ENCODE measurements around the gene BYSL.
A peak's percentile ranks its signal among the peaks of the same experiment; 100 is the strongest.

BYSL gene

GRCh38 chr6:41965429-41966213 lies 44.3 kb downstream of the BYSL start:
- no peak for DNase-seq
- TF ChIP-seq GATA1 (IDR thresholded peaks at IDR 0.05; ENCODE audit: low read depth, low read length) (no peak), POLR2A (IDR thresholded peaks at IDR 0.05; ENCODE audit: low read length) (no peak)

- no peak for DNase-seq
- TF ChIP-seq POLR2A (IDR thresholded peaks at IDR 0.05; ENCODE audit: low read length), result no peak
- no peak for TF ChIP-seq GATA1 (IDR thresholded peaks at IDR 0.05; ENCODE audit: low read depth, low read length)
These were observed 45.1 kb downstream of the BYSL start for GRCh38 chr6:41966214-41966920.

GRCh38 chr6:41966961-41967311 lies 45.6 kb downstream of the BYSL start:
- peak in 1 of 2 experiments; percentile 27 for DNase-seq
- TF ChIP-seq POLR2A (IDR thresholded peaks at IDR 0.05; ENCODE audit: low read length) (no peak), GATA1 (IDR thresholded peaks at IDR 0.05; ENCODE audit: low read depth, low read length) (no peak)

- TF ChIP-seq POLR2A (IDR thresholded peaks at IDR 0.05; ENCODE audit: low read length) (no peak), GATA1 (IDR thresholded peaks at IDR 0.05; ENCODE audit: low read depth, low read length) (no peak)
- DNase-seq, result peak in 1 of 2 experiments; percentile 35
These were observed 46.3 kb downstream of the BYSL start for GRCh38 chr6:41967312-41968287.

GRCh38 chr6:41970436-41970846 lies 49.1 kb downstream of the BYSL start:
- DNase-seq, result no peak
- TF ChIP-seq GATA1 (IDR thresholded peaks at IDR 0.05; ENCODE audit: low read depth, low read length), result no peak
- TF ChIP-seq POLR2A (IDR thresholded peaks at IDR 0.05; ENCODE audit: low read length), result no peak

GRCh38 chr6:41972826-41973225 lies 51.5 kb downstream of the BYSL start:
- TF ChIP-seq GATA1 (IDR thresholded peaks at IDR 0.05; ENCODE audit: low read depth, low read length) (no peak), POLR2A (IDR thresholded peaks at IDR 0.05; ENCODE audit: low read length) (no peak)
- no peak for DNase-seq

GRCh38 chr6:41974281-41974825 lies 53.1 kb downstream of the BYSL start:
- TF ChIP-seq POLR2A (IDR thresholded peaks at IDR 0.05; ENCODE audit: low read length) (no peak), GATA1 (IDR thresholded peaks at IDR 0.05; ENCODE audit: low read depth, low read length) (no peak)
- no peak for DNase-seq

GRCh38 chr6:41975276-41975675 lies 54.0 kb downstream of the BYSL start:
- TF ChIP-seq POLR2A (IDR thresholded peaks at IDR 0.05; ENCODE audit: low read length), result no peak
- TF ChIP-seq GATA1 (IDR thresholded peaks at IDR 0.05; ENCODE audit: low read depth, low read length), result no peak
- no peak for DNase-seq

- no peak for TF ChIP-seq GATA1 (IDR thresholded peaks at IDR 0.05; ENCODE audit: low read depth, low read length)
- TF ChIP-seq POLR2A (IDR thresholded peaks at IDR 0.05; ENCODE audit: low read length), result no peak
- DNase-seq, result no peak
These were observed 55.6 kb downstream of the BYSL start for GRCh38 chr6:41976794-41977484.
